Heart left ventricle (tissue), 13 donors: ENCODE results near the gene MYO5A.

ENCODE experiments used
- POLR2A ChIP-seq, 2 donors: fragments of 450-650 bp; IDR thresholded peaks; one replicate each; pipeline ENCODE4 v1.6.1; 2017; ENCODE audit warnings: antibody characterized with exemption in 2 of 2, mild to moderate bottlenecking in 2 of 2, moderate library complexity in 2 of 2
- TF ChIP-seq, protein P1 (sequence below), 12 donors: fragments of 200-600 bp; sonication (generic) in 4 of 12; IDR thresholded peaks; one replicate each; pipeline versions ENCODE4 v1.5.0 to v1.8.0; 2018 to 2022; ENCODE audit warnings: antibody characterized with exemption in 12 of 12, mild to moderate bottlenecking in 5 of 12
- donor health status: ischemic (EF 13 %, LVEDD 7.1; RV severe dilation, severe dysfunction).
- donor health status: DM: no; HTN: yes; CAD: no.
- donor health status: DM: no; HTN: no; CAD: no.
- donor health status: ischemic (EF 25% LVEDD 6.9; RV normal size, moderate dysfunction).
- donor health status: ischemic (EF 25% LVEDD 5.7; RV mildly dilated, moderate dysfunction).
- donor health status: ischemic (EF 35%, LVEDD 5.7; RV mildly dilated, moderate dysfunction).
- donor health status: nonischemic (EF 11% LVEDD 7.7; RV severe dilation, severe dysfunction).
- donor health status: DM: yes; HTN: yes; CAD: no.
- donor health status: PGD.
- donor health status: ischemic (EF 29% LVEDD 5.4; RV normal size, mild dysfunction).
- donor health status: nonischemic (EF 23%, LVEDD 6.1; RV moderate dilation, normal function).

DNA sequence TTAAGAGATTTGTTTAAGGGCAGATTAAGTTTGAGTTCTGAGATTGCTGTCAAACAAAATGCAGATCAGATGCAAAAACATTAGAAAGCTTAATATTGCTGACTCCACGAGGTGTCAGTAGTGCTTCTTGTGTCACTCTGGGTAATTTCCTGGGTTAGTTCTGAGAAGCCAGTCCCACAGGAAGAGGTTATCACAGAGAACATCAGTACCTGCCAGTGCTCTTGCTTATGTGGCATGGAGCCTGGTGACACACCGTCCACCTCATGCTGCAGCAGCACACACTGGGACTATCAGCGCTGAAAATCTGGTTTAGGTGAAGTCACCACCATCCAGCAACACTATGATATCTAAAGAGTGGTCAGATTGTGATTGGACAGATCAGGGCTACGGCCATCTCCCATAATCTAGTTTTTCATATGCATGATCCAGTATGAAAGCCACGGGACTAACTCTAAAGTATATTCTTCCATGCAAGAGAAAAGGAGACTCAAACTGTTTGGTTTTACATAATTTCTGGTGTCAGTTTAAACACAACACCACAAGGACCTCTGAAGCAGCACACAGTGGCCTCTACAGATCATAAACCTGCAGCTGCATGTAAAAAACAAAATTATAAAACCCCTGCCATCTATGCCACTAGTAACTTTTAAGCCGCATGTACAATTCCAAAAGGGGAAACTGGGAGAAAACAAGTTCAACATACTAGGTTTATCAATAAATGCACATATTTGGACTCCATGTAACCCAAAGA lies 197.0 kb downstream of the MYO5A start:
- TF ChIP-seq, protein P1, sequence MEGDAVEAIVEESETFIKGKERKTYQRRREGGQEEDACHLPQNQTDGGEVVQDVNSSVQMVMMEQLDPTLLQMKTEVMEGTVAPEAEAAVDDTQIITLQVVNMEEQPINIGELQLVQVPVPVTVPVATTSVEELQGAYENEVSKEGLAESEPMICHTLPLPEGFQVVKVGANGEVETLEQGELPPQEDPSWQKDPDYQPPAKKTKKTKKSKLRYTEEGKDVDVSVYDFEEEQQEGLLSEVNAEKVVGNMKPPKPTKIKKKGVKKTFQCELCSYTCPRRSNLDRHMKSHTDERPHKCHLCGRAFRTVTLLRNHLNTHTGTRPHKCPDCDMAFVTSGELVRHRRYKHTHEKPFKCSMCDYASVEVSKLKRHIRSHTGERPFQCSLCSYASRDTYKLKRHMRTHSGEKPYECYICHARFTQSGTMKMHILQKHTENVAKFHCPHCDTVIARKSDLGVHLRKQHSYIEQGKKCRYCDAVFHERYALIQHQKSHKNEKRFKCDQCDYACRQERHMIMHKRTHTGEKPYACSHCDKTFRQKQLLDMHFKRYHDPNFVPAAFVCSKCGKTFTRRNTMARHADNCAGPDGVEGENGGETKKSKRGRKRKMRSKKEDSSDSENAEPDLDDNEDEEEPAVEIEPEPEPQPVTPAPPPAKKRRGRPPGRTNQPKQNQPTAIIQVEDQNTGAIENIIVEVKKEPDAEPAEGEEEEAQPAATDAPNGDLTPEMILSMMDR (IDR thresholded peaks at IDR 0.05) = peak in 11 of 12 donors; percentile 8 to 59 (median 46)
- TF ChIP-seq POLR2A (IDR thresholded peaks at IDR 0.05) = no peak
